Psoas muscle (tissue), 8 donors: ENCODE data around the gene GGA1. TPM values are rescaled to one million over a fixed set of nuclear protein-coding genes. Genes with fewer than 3 reads are reported as not detected.
"Not testable (repeated sequence)": the region's sequence is repeated elsewhere in the genome, so short reads cannot be mapped to it uniquely, and the experiment has no call there.

ENCODE experiments used
- ATAC-seq, 4 donors: fragments of 200-7000 bp; cut with Tn5 transposase; one replicate each; pipeline ENCODE4 v1.9.1; 2020; ENCODE audit warnings: moderate library complexity in 3 of 4, mild to moderate bottlenecking in 2 of 4
- DNase-seq, 2 donors: peaks; one replicate each; pipeline ENCODE4 v3.0.0-alpha.2; 2020
- H3K27ac ChIP-seq: fragments of 200-600 bp; one replicate; pipeline ENCODE4 v1.8.0; 2022
- H3K27me3 ChIP-seq, 3 donors: fragments of 200-600 bp in 1 of 3; one replicate each; pipeline versions ENCODE4 v1.6.1 to v1.8.0; 2013 to 2022; ENCODE audit warnings: low read length in 2 of 3, mild to moderate bottlenecking in 2 of 3, moderate library complexity in 1 of 3; ENCODE audit not compliant: insufficient read depth in 3 of 3
- H3K36me3 ChIP-seq, 2 donors: fragments of 200-600 bp in 1 of 2; one replicate each; pipeline versions ENCODE4 v1.6.1 to v1.8.0; 2013 to 2022; ENCODE audit warnings: low read depth in 1 of 2, mild to moderate bottlenecking in 1 of 2, moderate library complexity in 1 of 2; ENCODE audit not compliant: insufficient read depth in 1 of 2
- H3K4me1 ChIP-seq: fragments of 200-600 bp; one replicate; pipeline ENCODE4 v1.8.0; 2022
- H3K4me3 ChIP-seq: fragments of 200-600 bp; one replicate; pipeline ENCODE4 v1.8.0; 2022; ENCODE audit warnings: mild to moderate bottlenecking
- H3K9me3 ChIP-seq: fragments of 200-600 bp; one replicate; pipeline ENCODE4 v1.8.0; 2022
- WGBS, 3 donors: extraction: QIAGEN DNeasy Blood & Tissue Kit; methylation state at CpG; one replicate each; pipeline versions ENCODE4 v1.1.6 to v1.1.7; 2013; 5-methylcytosine and 5-hydroxymethylcytosine counted together
- intact Hi-C, 2 donors: fragments of 100-400 bp; cut with DNase I; formaldehyde crosslinking; loops; one replicate each; pipeline versions ENCODE4 v1.11.0 to v1.14.2; 2022
- polyA plus RNA-seq, 3 donors: library from polyadenylated mRNA; stranded (reverse); fragments of 200-250 nt; gene quantifications; one replicate each; pipeline ENCODE4 v1.2.3, GENCODE V29; 2013
- total RNA-seq, 4 donors: library from RNA; stranded (reverse); fragmentation: NEBNext Ultra II Directional in 2 of 4; extraction: Animal tissue kit (Norgen Biotek cat#: 25700) in 2 of 4; gene quantifications; one replicate each; pipeline versions ENCODE4 v1.2.1 to v1.2.4, GENCODE V29; 2021 to 2023
- TF ChIP-seq, protein P1 (sequence below): fragments of 200-600 bp; IDR thresholded peaks from one replicate; pipeline ENCODE4 v1.8.0; 2022; ENCODE audit warnings: antibody characterized with exemption
- donor health status: healthy with polysubstance abuse.
- donor health status: DM: no; HTN: no; CAD: no; lungs with moderate emphysema.
- donor health status: Bipolar disorder and iron deficiency.
- donor health status: healthy.
- donor health status: DM: yes; HTN: yes; CAD: no.
- donor health status: DM: no; HTN: no; CAD: no.
- donor health status: DM: no; HTN: no; CAD: no.
- donor health status: DM: yes; HTN: yes; CAD: no.

Gene GGA1
- total and polyA plus RNA-seq, 7 donors = 30.2 to 39.4 (median 33.9) TPM

DNA sequence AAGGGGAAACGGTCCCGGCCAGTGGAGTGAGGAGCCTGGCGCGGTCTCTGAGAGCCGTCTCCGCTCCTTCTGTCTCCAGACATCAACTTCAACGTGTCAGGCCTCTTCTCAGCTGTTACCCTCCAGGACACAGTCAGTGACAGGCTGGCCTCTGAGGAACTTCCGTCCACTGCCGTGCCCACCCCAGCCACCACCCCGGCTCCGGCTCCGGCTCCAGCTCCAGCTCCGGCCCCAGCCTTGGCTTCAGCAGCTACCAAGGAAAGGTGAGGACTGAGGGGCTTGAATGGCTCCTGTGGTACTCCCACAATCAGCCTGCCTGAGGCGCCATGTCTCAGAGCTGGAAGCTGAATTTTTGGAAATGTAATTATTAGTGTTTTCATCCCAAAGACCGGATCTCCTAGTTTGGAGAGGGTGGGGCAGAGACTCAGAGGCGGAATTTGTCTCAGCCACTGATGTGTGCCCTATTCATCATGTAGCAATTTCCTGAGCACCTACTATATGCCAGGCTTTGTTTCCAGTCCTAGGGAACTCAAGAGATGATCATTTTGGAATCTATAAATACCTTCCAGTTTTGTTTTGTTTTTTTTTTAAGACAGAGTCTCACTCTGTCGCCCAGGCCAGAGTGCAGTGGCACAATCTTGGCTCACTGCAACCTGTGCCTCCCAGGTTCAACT is 42.0 kb downstream of the GGA1 start:
- Histone ChIP-seq H3K4me3 (no peak overlapping the region), H3K9me3 (no peaks in the 10 kb centered on the region), H3K27me3 (no peaks in the 10 kb centered on the region), H3K4me1 (no peaks in the 10 kb centered on the region), H3K27ac (no peak overlapping the region), H3K36me3 (no peaks in the 10 kb centered on the region)
- ATAC-seq (no peak), DNase-seq (no peak)
- WGBS, 3 donors = 84 to 88% (median 88%) methylated on average over 17 of the region's 17 CpGs
- TF ChIP-seq, protein P1, sequence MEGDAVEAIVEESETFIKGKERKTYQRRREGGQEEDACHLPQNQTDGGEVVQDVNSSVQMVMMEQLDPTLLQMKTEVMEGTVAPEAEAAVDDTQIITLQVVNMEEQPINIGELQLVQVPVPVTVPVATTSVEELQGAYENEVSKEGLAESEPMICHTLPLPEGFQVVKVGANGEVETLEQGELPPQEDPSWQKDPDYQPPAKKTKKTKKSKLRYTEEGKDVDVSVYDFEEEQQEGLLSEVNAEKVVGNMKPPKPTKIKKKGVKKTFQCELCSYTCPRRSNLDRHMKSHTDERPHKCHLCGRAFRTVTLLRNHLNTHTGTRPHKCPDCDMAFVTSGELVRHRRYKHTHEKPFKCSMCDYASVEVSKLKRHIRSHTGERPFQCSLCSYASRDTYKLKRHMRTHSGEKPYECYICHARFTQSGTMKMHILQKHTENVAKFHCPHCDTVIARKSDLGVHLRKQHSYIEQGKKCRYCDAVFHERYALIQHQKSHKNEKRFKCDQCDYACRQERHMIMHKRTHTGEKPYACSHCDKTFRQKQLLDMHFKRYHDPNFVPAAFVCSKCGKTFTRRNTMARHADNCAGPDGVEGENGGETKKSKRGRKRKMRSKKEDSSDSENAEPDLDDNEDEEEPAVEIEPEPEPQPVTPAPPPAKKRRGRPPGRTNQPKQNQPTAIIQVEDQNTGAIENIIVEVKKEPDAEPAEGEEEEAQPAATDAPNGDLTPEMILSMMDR = no peak
- intact Hi-C loops = no loop called here

DNA sequence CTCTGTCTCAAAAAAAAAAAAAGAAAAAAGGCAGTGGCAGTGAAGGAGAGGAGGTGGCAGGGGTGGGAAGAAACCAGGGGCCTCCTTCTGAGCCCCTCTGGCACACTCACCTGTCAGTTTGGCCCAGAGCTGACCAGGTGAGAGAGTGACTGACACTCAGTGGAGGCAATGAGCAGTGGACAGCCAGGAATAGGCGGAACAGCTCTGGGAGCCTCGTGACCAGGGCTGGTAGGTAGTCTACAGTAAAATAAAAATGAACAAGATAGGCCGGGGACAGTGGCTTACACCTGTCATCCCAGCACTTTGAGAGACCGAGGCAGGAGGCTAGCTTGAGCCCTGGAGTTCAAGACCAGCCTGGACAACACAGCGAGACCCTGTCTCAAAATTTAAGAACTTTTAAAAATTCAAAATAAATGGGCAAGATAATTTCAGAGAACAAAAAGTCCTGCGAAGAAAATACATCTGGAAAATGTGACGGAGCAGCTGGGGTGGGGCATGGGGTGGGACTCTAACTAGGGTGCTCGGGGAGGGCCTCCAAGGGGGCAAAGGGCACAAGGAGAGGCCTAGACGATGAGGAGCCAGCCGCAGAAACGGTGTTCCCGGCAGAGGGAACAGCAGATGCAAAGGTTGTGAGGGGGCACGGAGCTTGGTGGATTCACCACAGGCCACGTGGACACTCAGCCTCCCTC is 46.1 kb downstream of the GGA1 start:
- whole genome bisulfite sequencing, 3 donors = 75 to 84% (median 82%) methylated on average over 11 to 14 of the region's 14 CpGs
- H3K27ac ChIP-seq = no peak overlapping the region
- H3K36me3 ChIP-seq = no peaks in the 10 kb centered on the region
- H3K9me3 ChIP-seq = no peaks in the 10 kb centered on the region
- intact Hi-C loops = no loop called here
- no peaks in the 10 kb centered on the region for H3K27me3 ChIP-seq
- H3K4me1 ChIP-seq = peaks cover 11% of the 10 kb centered on the region
- TF ChIP-seq, protein P1 = no peak
- DNase-seq (no peak), ATAC-seq (no peak)
- no peak overlapping the region for H3K4me3 ChIP-seq

DNA sequence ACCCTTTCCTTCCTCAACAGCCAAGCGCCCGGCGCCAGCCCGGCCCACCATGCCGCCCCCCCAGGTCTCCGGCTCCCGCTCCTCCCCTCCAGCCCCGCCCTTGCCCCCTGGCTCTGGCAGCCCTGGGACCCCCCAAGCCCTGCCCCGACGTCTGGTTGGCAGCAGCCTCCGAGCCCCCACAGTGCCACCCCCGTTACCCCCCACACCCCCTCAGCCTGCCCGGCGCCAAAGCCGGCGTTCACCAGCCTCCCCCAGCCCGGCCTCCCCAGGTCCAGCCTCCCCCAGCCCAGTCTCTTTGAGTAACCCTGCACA is 46.6 kb downstream of the GGA1 start:
- Histone ChIP-seq H3K4me3 (no peak overlapping the region), H3K4me1 (peaks cover 16% of the 10 kb centered on the region), H3K36me3 (no peaks in the 10 kb centered on the region), H3K27ac (no peak overlapping the region), H3K27me3 (no peaks in the 10 kb centered on the region), H3K9me3 (no peaks in the 10 kb centered on the region)
- TF ChIP-seq, protein P1 = no peak
- no peak for DNase-seq
- 80 to 86% (median 84%) methylated on average over 13 to 17 of the region's 17 CpGs for WGBS, 3 donors
- intact Hi-C loops = no loop called here
- no peak for ATAC-seq

DNA sequence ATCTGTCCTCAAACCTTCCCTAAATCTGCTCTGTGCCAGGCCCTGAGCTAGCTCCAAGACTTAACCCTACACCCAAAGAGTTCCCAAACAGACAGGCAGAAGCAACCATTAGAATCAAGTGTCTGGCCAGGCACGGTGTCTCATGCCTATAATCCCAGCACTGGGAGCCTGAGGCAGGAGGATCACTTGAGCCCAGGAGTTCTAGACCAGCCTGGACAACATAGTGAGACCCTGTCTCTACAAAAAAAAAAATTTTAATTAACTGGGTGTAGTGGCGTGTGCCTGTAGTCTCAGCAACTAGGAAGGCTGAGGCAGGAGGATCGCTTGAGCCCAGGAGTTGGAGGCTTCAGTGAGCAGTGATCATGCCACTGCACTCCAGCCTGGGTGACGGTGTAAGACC is 47.9 kb downstream of the GGA1 start:
- intact Hi-C loops, DNase-seq, ATAC-seq, H3K27me3 ChIP-seq, H3K4me3 ChIP-seq, H3K9me3 ChIP-seq, H3K36me3 ChIP-seq: not testable (repeated sequence)
- Histone ChIP-seq H3K27ac (peak overlapping the region; percentile 36), H3K4me1 (peaks cover 26% of the 10 kb centered on the region)
- whole genome bisulfite sequencing, 3 donors = 88 to 89% (median 88%) methylated on average over 4 of the region's 4 CpGs

DNA sequence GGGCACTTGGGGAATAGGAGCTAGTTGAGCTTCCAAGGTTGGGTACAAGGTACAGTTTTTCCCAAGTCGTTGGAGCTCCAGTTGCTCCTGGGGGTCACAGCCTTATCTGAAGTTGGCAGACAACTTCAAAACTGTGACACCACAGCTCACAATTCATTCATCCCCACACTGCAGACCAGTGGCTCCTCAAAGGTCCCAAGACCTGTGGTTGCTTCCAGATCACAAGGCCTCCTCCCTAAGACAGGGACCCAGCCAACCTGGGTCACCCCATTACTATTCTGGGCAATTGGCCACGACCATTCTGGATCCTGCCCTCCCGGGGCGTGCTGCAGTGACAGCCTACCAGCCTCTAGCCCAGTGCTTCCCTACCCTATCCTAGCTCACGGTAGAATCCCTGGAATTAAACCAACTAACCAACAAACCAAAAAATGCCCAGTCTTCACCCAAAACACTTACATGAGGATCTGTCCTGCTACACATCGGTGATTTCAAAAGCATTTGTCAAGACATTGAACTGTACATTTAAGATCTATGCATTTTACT is 49.0 kb downstream of the GGA1 start:
- no peaks in the 10 kb centered on the region for H3K27me3 ChIP-seq
- no peaks in the 10 kb centered on the region for H3K9me3 ChIP-seq
- no peaks in the 10 kb centered on the region for H3K36me3 ChIP-seq
- DNase-seq (no peak), ATAC-seq (peak in 1 of 4 donors; percentile 21)
- H3K27ac ChIP-seq = peak overlapping the region; percentile 87
- TF ChIP-seq, protein P1 = no peak
- H3K4me3 ChIP-seq = peak overlapping the region; percentile 71
- intact Hi-C loops = loop anchor here in 1 of 2 donors (1.0 kb wide), 1 partner anchor 29 kb away; the partner anchor contains the start of gene NOL12
- 2 to 9% (median 8%) methylated on average over 6 of the region's 6 CpGs for WGBS, 3 donors
- peaks cover 32% of the 10 kb centered on the region for H3K4me1 ChIP-seq
